Hepatocyte (in vitro differentiated cells): Measurements from ENCODE around the gene MYH11. TPM values are rescaled to one million over a fixed set of nuclear protein-coding genes. Genes with fewer than 3 reads are reported as not detected.

Experiments
- DNase-seq: peaks from one replicate; pipeline ENCODE4 v3.0.0-alpha.2; 2016; ENCODE audit warnings: low spot score
- H2AFZ ChIP-seq: fragments of 200-600 bp; sonication (generic); 2 replicates; pipeline ENCODE4 v1.6.0; 2016; ENCODE audit warnings: antibody characterized with exemption, mild to moderate bottlenecking
- H3K27ac ChIP-seq: fragments of 200-600 bp; sonication (generic); 2 replicates; pipeline ENCODE4 v1.5.1; 2016; ENCODE audit warnings: mild to moderate bottlenecking
- H3K27me3 ChIP-seq: fragments of 200-600 bp; sonication (generic); 2 replicates; pipeline ENCODE4 v1.6.1; 2016
- H3K36me3 ChIP-seq: fragments of 200-600 bp; sonication (generic); replicated peaks from 2 replicates; pipeline ENCODE4 v1.5.1; 2016; ENCODE audit warnings: low read depth; ENCODE audit not compliant: insufficient read depth
- H3K4me1 ChIP-seq: fragments of 200-600 bp; sonication (generic); 2 replicates; pipeline ENCODE4 v1.5.1; 2016; ENCODE audit warnings: mild to moderate bottlenecking, moderate library complexity; ENCODE audit not compliant: insufficient read depth
- H3K4me2 ChIP-seq: fragments of 200-600 bp; sonication (generic); 2 replicates; pipeline ENCODE4 v1.6.0; 2016
- H3K4me3 ChIP-seq: fragments of 200-600 bp; sonication (generic); 2 replicates; pipeline ENCODE4 v1.5.1; 2016; ENCODE audit warnings: mild to moderate bottlenecking
- H3K79me2 ChIP-seq: fragments of 200-600 bp; sonication (generic); 2 replicates; pipeline ENCODE4 v1.6.0; 2017; ENCODE audit warnings: mild to moderate bottlenecking
- H3K9me2 ChIP-seq: fragments of 200-600 bp; sonication (generic); replicated peaks from 2 replicates; pipeline ENCODE4 v1.6.0; 2017; ENCODE audit warnings: mild to moderate bottlenecking; ENCODE audit not compliant: insufficient read depth
- H3K9me3 ChIP-seq: fragments of 200-600 bp; sonication (generic); 2 replicates; pipeline ENCODE4 v1.5.1; 2016; ENCODE audit warnings: low read depth, mild to moderate bottlenecking
- H4K20me1 ChIP-seq: fragments of 200-600 bp; sonication (generic); 2 replicates; pipeline ENCODE4 v1.6.0; 2016; ENCODE audit warnings: mild to moderate bottlenecking; ENCODE audit not compliant: insufficient read depth, poor library complexity, severe bottlenecking
- EZH2 ChIP-seq: fragments of 200-600 bp; sonication (generic); IDR thresholded peaks from 2 replicates; pipeline ENCODE4 v1.6.1; 2016; ENCODE audit warnings: antibody characterized with exemption, mild to moderate bottlenecking, borderline replicate concordance
- EZH2phosphoT487 ChIP-seq: fragments of 200-600 bp; sonication (generic); IDR thresholded peaks from one replicate; pipeline ENCODE4 v1.6.1; 2018; ENCODE audit warnings: antibody characterized with exemption, mild to moderate bottlenecking, low read depth, moderate library complexity; ENCODE audit not compliant: unreplicated experiment, severe bottlenecking
- WGBS: methylation state at CpG from one replicate; pipeline ENCODE4 v1.1.6; 2016; ENCODE audit warnings: low lambda C conversion rate; ENCODE audit errors: missing lambda C conversion rate; 5-methylcytosine and 5-hydroxymethylcytosine counted together
- polyA plus RNA-seq: library from polyadenylated mRNA; unstranded; fragments of >200 nt; fragmentation: Nextera tagmentation; extraction: Ambion mirVana; gene quantifications from 2 replicates; pipeline ENCODE4 v1.2.1, GENCODE V29; 2016
- total RNA-seq: library from RNA; depleted of rRNA; stranded (reverse); fragments of >200 nt; gene quantifications from 2 replicates; pipeline ENCODE4 v1.2.3, GENCODE V29; 2014
- TF ChIP-seq, protein P1 (sequence below): fragments of 200-600 bp; sonication (generic); IDR thresholded peaks from 2 replicates; pipeline ENCODE4 v1.5.1; 2016; ENCODE audit warnings: antibody characterized with exemption, mild to moderate bottlenecking; ENCODE audit not compliant: poor library complexity

Gene MYH11
- total and polyA plus RNA-seq, 2 experiments from 2014 or later, result 0.59 to 5.9 TPM

- no peaks in the 10 kb centered on the region for H3K36me3 ChIP-seq
- H3K4me3 ChIP-seq, result no peak overlapping the region
- 75% methylated on average over 4 of the region's 4 CpGs for WGBS
- H2AFZ ChIP-seq, result no peak overlapping the region
- no peaks in the 10 kb centered on the region for H4K20me1 ChIP-seq
- H3K9me2 ChIP-seq, result no peaks in the 10 kb centered on the region
- no peaks in the 10 kb centered on the region for H3K4me1 ChIP-seq
- no peaks in the 10 kb centered on the region for H3K9me3 ChIP-seq
- H3K79me2 ChIP-seq, result no peaks in the 10 kb centered on the region
- TF ChIP-seq, protein P1, sequence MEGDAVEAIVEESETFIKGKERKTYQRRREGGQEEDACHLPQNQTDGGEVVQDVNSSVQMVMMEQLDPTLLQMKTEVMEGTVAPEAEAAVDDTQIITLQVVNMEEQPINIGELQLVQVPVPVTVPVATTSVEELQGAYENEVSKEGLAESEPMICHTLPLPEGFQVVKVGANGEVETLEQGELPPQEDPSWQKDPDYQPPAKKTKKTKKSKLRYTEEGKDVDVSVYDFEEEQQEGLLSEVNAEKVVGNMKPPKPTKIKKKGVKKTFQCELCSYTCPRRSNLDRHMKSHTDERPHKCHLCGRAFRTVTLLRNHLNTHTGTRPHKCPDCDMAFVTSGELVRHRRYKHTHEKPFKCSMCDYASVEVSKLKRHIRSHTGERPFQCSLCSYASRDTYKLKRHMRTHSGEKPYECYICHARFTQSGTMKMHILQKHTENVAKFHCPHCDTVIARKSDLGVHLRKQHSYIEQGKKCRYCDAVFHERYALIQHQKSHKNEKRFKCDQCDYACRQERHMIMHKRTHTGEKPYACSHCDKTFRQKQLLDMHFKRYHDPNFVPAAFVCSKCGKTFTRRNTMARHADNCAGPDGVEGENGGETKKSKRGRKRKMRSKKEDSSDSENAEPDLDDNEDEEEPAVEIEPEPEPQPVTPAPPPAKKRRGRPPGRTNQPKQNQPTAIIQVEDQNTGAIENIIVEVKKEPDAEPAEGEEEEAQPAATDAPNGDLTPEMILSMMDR, result no peak
- TF ChIP-seq EZH2phosphoT487 (no peak), EZH2 (no peak)
- H3K4me2 ChIP-seq, result no peak overlapping the region
- DNase-seq, result no peak
- peaks cover 8% of the 10 kb centered on the region for H3K27me3 ChIP-seq
- no peak overlapping the region for H3K27ac ChIP-seq
These were observed 91.7 kb downstream of the MYH11 start for GRCh38 chr16:15765116-15765515.

DNA sequence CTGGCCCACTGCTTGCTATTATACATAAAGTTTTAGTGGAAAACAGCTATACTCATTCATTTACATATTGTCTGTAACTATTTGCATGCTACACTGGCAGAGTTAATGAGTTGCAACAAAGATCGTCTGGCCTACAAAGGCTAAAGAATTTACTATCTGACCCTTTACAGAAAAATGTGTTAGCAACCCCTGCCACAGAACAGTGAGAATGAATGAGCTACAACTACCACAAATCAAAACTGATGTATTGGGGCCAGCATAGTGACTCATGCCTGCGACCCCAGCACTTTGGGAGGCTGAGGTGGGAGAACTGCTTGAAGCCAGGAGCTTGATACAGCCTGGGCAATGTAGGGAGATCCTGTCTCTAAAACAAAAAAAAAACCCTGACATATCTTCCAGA, 92.7 kb downstream of the MYH11 start:
- H2AFZ ChIP-seq, result no peak overlapping the region
- H3K36me3 ChIP-seq, result no peaks in the 10 kb centered on the region
- H3K4me2 ChIP-seq, result no peak overlapping the region
- WGBS, result 68% methylated on average over 2 of the region's 2 CpGs
- H4K20me1 ChIP-seq, result no peaks in the 10 kb centered on the region
- H3K27me3 ChIP-seq, result peaks cover 8% of the 10 kb centered on the region
- no peaks in the 10 kb centered on the region for H3K9me3 ChIP-seq
- DNase-seq, result no peak
- no peak for TF ChIP-seq EZH2
- TF ChIP-seq, protein P1, result no peak
- no peak for TF ChIP-seq EZH2phosphoT487
- H3K27ac ChIP-seq, result no peak overlapping the region
- no peak overlapping the region for H3K4me3 ChIP-seq
- no peaks in the 10 kb centered on the region for H3K4me1 ChIP-seq
- no peaks in the 10 kb centered on the region for H3K9me2 ChIP-seq
- no peaks in the 10 kb centered on the region for H3K79me2 ChIP-seq

GRCh38 chr16:15760129-15760528, 96.7 kb downstream of the MYH11 start:
- H3K36me3 ChIP-seq, result no peaks in the 10 kb centered on the region
- H3K9me2 ChIP-seq, result no peaks in the 10 kb centered on the region
- DNase-seq, result no peak
- no peak overlapping the region for H3K4me3 ChIP-seq
- H3K27me3 ChIP-seq, result peaks cover 10% of the 10 kb centered on the region
- TF ChIP-seq, protein P1, result no peak
- TF ChIP-seq EZH2 (no peak), EZH2phosphoT487 (no peak)
- H4K20me1 ChIP-seq, result no peaks in the 10 kb centered on the region
- H2AFZ ChIP-seq, result no peak overlapping the region
- no peaks in the 10 kb centered on the region for H3K79me2 ChIP-seq
- no peaks in the 10 kb centered on the region for H3K9me3 ChIP-seq
- no peaks in the 10 kb centered on the region for H3K4me1 ChIP-seq
- 79% methylated on average over 1 of the region's 1 CpG for WGBS
- H3K4me2 ChIP-seq, result no peak overlapping the region
- H3K27ac ChIP-seq, result no peak overlapping the region

DNA sequence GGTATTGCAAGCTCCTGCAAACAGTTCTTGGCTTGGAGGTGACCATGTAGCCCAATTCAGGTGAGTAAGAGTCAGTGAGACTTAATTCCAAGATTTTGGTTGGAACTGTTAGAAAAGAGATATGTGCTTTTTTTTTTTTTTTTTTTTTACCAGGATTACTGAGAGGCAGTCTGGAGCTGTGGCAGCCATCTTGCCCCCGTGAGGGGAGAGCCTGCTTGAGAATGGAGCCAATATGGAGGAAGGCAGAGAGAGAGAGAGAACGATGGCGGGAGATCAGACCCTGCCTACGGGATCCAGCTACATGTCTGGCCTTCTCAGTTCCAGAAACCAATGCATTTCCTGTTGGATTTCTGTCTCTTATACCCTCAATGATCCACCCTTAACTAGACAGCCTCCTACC, 97.8 kb downstream of the MYH11 start:
- H2AFZ ChIP-seq, result no peak overlapping the region
- H3K4me2 ChIP-seq, result no peak overlapping the region
- no peaks in the 10 kb centered on the region for H3K9me3 ChIP-seq
- H3K36me3 ChIP-seq, result no peaks in the 10 kb centered on the region
- TF ChIP-seq EZH2 (no peak), EZH2phosphoT487 (no peak)
- TF ChIP-seq, protein P1, result no peak
- H3K27ac ChIP-seq, result no peak overlapping the region
- H3K4me1 ChIP-seq, result no peaks in the 10 kb centered on the region
- H3K4me3 ChIP-seq, result no peak overlapping the region
- no peaks in the 10 kb centered on the region for H3K9me2 ChIP-seq
- no peaks in the 10 kb centered on the region for H3K79me2 ChIP-seq
- 87% methylated on average over 4 of the region's 4 CpGs for WGBS
- no peaks in the 10 kb centered on the region for H4K20me1 ChIP-seq
- H3K27me3 ChIP-seq, result peaks cover 10% of the 10 kb centered on the region
- no peak for DNase-seq
